ENCODE data around the gene LFNG. TPM values are rescaled to one million over a fixed set of nuclear protein-coding genes. Genes with fewer than 3 reads are reported as not detected.

LFNG gene
- total RNA-seq, 4 donors from 2014 or later, result 17.9 to 162 (median 80.6) TPM

DNA sequence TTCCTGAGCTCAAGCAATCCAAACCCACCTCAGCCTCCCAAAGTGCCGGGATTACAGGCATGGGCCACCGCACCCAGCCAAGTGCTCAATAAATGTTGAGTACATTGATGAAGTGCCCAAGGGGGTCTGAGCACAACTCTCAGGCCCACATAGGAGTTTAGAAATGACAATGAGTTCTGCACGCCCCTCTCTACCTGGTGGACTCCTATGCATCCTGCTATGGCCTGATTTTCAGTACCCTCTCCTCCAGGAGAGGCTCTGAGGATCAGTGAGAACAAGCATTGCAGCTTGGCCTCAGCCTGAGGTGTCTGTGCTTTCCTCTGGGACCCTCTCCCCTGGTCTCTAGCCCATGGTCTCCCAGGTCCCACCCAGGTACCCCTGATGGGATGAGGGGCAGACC lies 22.5 kb upstream of the LFNG start:
- DNase-seq, result no peak
- 85% methylated on average over 3 of the region's 3 CpGs; no CpG with 5 or more reads in 1 of the 2 donors for WGBS, 2 donors (ENCODE audit: low coverage in 1 of 2)

DNA sequence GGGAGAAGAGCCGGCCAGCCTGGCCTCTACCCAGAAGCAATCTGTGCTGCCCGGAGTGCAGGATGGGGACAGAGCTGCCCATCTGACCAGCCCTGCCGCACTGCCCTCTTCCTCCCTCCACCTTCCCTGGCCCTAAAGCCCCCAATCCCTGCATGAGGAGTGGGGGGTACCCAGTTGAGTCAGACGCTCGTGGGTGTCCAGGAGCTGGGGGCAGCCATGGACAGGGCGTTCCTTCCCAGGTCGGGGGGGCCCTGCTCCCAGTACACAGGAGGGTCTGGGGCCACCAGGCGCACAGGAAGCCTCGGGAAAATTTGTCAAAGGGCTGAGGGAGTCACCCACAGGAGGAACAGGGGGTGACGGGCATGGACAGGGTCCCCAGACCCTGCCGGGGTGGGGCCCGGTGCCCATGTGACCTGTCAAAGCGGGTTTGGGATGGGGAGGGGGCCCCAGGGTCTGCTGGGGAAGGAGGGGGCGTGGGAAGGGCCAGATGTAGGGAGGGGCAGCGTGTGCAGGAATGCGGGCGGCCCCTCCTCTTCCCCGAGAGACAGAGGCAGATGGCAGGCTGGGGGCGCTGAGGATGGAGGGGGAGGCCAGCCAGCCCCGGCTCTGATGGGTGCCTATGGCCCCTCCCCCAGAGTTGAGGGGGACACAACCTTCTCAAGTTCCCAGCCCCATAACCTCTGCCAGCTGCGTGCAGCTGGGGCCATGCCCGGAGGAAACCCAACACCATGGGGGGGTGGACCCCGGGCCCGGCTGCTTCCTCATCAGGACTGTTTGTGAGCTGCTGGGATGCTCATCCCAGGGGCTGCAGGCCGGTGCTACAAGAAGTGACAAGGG lies 21.9 kb upstream of the LFNG start:
- 45% methylated on average over 16 of the region's 25 CpGs; no CpG with 5 or more reads in 1 of the 2 donors for WGBS, 2 donors (ENCODE audit: low coverage in 1 of 2)
- in situ Hi-C loops (cut with MboI; ENCODE audit: low pct_ligation_motif_present in 1 of 4, low pct_unique_long_range_greater_than_20kb in 1 of 4, low sequenced_read_pairs in 3 of 4) (loop anchor here in 1 of 4 donors (25.0 kb wide), 1 partner anchor 190 kb away; the partner anchor contains the start of gene AMZ1), intact Hi-C loops (cut with DNase I; ENCODE audit: low total_unique reads) (no loop called here)
- H3K4me1 ChIP-seq, result peaks cover 5 to 23% (median 13%) of the 10 kb centered on the region in 4 donors
- no peaks in the 10 kb centered on the region for H3K36me3 ChIP-seq
- H3K27ac ChIP-seq, result no peak overlapping the region
- H3K9me3 ChIP-seq, result no peaks in the 10 kb centered on the region
- peaks cover 34% of the 10 kb centered on the region for H3K27me3 ChIP-seq
- no peak for DNase-seq
- TF ChIP-seq POLR2AphosphoS5 (IDR thresholded peaks at IDR 0.05) (no peak), EP300 (IDR thresholded peaks at IDR 0.05; ENCODE audit: low read depth) (no peak)
- no peak overlapping the region for H3K4me3 ChIP-seq

More for the DNA sequence above, 22.5 kb upstream of the LFNG start:
- Histone ChIP-seq H3K4me3 (no peak overlapping the region), H3K27me3 (peaks cover 34% of the 10 kb centered on the region), H3K27ac (no peak overlapping the region), H3K4me1 (peaks cover 5 to 23% (median 13%) of the 10 kb centered on the region in 4 donors), H3K36me3 (no peaks in the 10 kb centered on the region), H3K9me3 (no peaks in the 10 kb centered on the region)
- in situ Hi-C loops (cut with MboI; ENCODE audit: low pct_ligation_motif_present in 1 of 4, low pct_unique_long_range_greater_than_20kb in 1 of 4, low sequenced_read_pairs in 3 of 4) (loop anchor here in 1 of 4 donors (25.0 kb wide), 1 partner anchor 190 kb away; the partner anchor contains the start of gene AMZ1), intact Hi-C loops (cut with DNase I; ENCODE audit: low total_unique reads) (no loop called here)
- TF ChIP-seq POLR2AphosphoS5 (IDR thresholded peaks at IDR 0.05), result no peak
- no peak for TF ChIP-seq POLR2A (IDR thresholded peaks at IDR 0.05)
- TF ChIP-seq, protein P1, sequence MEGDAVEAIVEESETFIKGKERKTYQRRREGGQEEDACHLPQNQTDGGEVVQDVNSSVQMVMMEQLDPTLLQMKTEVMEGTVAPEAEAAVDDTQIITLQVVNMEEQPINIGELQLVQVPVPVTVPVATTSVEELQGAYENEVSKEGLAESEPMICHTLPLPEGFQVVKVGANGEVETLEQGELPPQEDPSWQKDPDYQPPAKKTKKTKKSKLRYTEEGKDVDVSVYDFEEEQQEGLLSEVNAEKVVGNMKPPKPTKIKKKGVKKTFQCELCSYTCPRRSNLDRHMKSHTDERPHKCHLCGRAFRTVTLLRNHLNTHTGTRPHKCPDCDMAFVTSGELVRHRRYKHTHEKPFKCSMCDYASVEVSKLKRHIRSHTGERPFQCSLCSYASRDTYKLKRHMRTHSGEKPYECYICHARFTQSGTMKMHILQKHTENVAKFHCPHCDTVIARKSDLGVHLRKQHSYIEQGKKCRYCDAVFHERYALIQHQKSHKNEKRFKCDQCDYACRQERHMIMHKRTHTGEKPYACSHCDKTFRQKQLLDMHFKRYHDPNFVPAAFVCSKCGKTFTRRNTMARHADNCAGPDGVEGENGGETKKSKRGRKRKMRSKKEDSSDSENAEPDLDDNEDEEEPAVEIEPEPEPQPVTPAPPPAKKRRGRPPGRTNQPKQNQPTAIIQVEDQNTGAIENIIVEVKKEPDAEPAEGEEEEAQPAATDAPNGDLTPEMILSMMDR (IDR thresholded peaks at IDR 0.05), result no peak
- no peak for TF ChIP-seq EP300 (IDR thresholded peaks at IDR 0.05; ENCODE audit: low read depth)

DNA sequence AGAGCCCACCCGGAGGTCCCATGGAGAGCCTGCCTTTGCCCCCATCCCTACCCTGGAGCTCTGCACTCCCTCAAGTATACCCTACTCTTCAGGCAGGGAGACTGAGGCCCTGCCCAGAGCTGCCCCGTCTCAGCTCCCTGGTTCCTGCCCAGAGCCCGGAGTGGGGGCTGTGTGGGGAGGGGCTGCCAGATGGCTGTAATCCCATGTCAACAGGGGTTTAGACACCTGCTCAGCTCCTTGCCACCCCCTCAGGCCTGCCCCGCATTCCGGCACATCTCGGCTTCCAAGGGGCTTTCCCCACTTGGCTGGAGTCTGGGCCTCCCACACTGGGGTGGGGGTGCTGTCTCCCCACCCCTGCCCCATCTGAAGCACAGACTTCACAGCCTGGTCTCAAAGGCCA lies 20.9 kb upstream of the LFNG start:
- in situ Hi-C loops (cut with MboI; ENCODE audit: low pct_ligation_motif_present in 1 of 4, low pct_unique_long_range_greater_than_20kb in 1 of 4, low sequenced_read_pairs in 3 of 4) (loop anchor here in 1 of 4 donors (25.0 kb wide), 1 partner anchor 189 kb away; the partner anchor contains the start of gene AMZ1), intact Hi-C loops (cut with DNase I; ENCODE audit: low total_unique reads) (no loop called here)
- no peak overlapping the region for H3K27ac ChIP-seq
- H3K4me3 ChIP-seq, result no peak overlapping the region
- no peak for DNase-seq
- H3K9me3 ChIP-seq, result no peaks in the 10 kb centered on the region
- H3K4me1 ChIP-seq, result peaks cover 0 to 16% (median 10%) of the 10 kb centered on the region in 4 donors
- H3K27me3 ChIP-seq, result peaks cover 34% of the 10 kb centered on the region
- 73% methylated on average over 6 of the region's 6 CpGs; no CpG with 5 or more reads in 1 of the 2 donors for WGBS, 2 donors (ENCODE audit: low coverage in 1 of 2)
- no peaks in the 10 kb centered on the region for H3K36me3 ChIP-seq
- no peak for TF ChIP-seq POLR2A (IDR thresholded peaks at IDR 0.05)

DNA sequence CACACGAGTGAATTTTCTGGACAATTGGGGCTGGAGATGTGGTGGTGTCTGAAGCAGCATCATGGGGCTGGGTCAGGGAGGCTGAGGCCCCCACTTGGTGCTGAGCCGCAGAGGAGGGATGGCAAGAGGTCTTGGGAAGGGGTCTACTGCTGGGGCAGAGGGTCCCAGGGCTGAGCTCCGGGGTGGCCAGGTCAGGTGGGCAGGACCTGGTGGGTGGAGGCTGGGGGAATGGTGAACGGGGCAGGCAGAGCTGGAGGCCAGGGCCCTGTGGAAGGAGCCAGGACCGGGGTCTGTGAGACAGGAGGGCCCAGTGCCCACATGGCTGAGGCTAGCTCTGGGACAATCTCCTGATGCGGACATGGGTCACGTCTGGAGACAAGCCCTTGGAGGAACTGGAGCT lies 20.4 kb upstream of the LFNG start:
- Histone ChIP-seq H3K36me3 (no peaks in the 10 kb centered on the region), H3K27ac (no peak overlapping the region), H3K4me3 (no peak overlapping the region), H3K27me3 (peaks cover 34% of the 10 kb centered on the region), H3K4me1 (peaks cover 0 to 13% (median 8%) of the 10 kb centered on the region in 4 donors), H3K9me3 (no peaks in the 10 kb centered on the region)
- DNase-seq, result no peak
- TF ChIP-seq, protein P1 (IDR thresholded peaks at IDR 0.05), result no peak
- TF ChIP-seq EP300 (IDR thresholded peaks at IDR 0.05; ENCODE audit: low read depth), result no peak
- no peak for TF ChIP-seq POLR2A (IDR thresholded peaks at IDR 0.05)
- no peak for TF ChIP-seq POLR2AphosphoS5 (IDR thresholded peaks at IDR 0.05)
- in situ Hi-C loops (cut with MboI; ENCODE audit: low pct_ligation_motif_present in 1 of 4, low pct_unique_long_range_greater_than_20kb in 1 of 4, low sequenced_read_pairs in 3 of 4), result loop anchor here in 1 of 4 donors (25.0 kb wide), 1 partner anchor 188 kb away; the partner anchor contains the start of gene AMZ1
- intact Hi-C loops (cut with DNase I; ENCODE audit: low total_unique reads), result no loop called here
- WGBS, 2 donors (ENCODE audit: low coverage in 1 of 2), result 82 to 100% methylated on average over 1 to 7 of the region's 7 CpGs
